Stimulated activated CD4-positive, alpha-beta T cell treated with anti-CD3 and anti-CD28 coated beads, Interleukin-1b, Interleukin-23, amount 100 ng/mL, for 48 hours (primary cell): ENCODE data around the gene ACOT7.
"Not testable (repeated sequence)": the region's sequence is repeated elsewhere in the genome, so short reads cannot be mapped to it uniquely, and the experiment has no call there.

Experiments used
- DNase-seq: peaks from one replicate; pipeline ENCODE4 v3.0.0-alpha.2; 2020

The ACOT7 gene, protein sequence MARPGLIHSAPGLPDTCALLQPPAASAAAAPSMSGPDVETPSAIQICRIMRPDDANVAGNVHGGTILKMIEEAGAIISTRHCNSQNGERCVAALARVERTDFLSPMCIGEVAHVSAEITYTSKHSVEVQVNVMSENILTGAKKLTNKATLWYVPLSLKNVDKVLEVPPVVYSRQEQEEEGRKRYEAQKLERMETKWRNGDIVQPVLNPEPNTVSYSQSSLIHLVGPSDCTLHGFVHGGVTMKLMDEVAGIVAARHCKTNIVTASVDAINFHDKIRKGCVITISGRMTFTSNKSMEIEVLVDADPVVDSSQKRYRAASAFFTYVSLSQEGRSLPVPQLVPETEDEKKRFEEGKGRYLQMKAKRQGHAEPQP

DNA sequence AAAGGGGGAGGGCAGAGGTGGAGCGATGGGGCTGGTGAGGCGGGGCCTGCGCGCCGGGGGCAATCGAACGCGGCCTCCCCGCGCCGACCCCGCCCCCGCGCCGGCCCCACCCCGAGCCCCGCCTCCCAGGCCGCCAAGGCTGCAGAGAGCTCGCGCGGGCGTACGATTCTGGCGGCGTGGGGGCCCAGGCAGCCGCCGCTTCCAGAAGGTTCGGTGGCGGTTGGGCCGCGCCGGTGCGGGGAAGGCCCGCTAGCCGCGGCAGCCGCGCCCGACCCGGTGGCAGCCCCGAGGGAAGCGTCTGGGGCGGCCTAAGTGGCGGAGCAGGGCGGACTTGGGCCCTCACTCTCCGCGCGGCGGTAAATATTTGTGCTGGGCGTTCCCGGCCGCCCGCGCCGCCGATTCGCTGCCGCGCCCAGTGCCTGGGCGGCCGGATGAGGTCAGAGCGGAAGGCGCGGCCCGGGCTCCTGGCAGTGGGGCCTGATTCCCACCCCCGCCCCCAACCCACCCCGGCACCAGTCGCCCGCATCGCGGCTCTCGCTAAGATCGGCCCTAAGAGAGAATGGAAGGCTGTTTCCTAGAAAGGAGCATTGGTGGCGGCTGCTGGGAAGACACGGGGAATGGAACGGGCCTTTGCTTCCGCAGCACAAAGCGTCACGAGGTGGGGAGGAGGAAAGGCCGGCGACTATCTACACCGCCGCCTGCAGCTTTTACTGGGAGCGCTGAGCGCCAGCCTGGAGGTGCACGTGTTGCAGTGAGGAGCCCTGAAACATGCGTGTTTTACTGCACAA, at the start of gene ACOT7:
ACOT7 (minus strand) TSS at position 368 of the 788 bp plus-strand sequence. CDS start 368 bp downstream, outside the sequence.
- peak; percentile 91 for DNase-seq

DNA sequence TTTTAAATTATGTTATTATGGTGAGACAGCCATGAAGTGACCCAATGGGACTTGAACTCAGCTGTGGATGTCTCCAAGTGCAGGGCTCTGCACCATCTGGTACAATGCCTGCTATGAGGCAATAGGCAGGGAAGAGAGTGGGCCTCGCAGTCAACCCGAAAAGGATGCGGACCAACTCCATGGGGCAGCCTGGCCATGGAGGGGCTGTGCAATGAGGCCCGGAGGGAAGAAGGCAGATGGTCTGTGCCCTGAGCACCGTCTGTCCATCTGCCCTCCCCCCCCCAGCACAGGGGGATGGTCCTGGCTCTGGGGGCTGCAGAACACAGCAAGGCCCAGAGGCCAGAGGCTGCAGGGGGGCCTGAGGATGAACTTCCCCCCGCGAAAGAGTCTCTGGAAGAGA, 48.0 kb upstream of the ACOT7 start:
- DNase-seq, result no peak

DNA sequence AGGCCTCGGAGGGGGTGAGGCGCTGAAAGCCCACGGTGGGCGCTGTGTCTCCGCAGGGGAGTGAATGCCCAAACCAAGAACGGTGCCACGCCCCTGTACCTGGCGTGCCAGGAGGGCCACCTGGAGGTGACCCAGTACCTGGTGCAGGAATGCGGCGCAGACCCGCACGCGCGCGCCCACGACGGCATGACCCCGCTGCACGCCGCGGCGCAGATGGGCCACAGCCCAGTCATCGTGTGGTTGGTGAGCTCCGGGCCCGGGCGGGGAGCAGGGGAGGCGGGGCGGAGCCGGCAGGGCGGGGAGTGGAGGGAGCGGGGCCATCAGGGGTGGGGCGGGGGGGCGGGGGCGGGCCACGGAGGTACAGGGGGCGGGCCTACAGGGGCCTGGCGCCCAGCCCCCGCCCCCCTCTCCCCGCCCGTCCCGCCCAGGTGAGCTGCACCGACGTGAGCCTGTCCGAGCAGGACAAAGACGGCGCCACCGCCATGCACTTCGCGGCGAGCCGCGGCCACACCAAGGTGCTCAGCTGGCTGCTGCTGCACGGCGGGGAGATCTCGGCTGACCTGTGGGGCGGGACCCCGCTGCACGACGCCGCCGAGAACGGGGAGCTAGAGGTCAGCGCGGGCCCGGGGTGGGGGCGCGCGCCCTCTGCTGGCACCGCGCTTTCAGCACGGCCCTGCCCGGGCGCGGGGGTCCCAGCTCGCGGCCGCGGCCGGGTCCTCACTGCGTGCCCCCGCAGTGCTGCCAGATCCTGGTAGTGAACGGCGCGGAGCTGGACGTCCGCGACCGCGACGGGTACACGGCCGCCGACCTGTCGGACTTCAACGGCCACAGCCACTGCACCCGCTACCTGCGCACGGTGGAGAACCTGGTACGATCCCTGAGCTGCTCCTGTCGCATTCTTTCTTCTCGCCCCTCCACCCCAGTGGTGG, 46.9 kb upstream of the ACOT7 start:
- DNase-seq, result peak; percentile 74

DNA sequence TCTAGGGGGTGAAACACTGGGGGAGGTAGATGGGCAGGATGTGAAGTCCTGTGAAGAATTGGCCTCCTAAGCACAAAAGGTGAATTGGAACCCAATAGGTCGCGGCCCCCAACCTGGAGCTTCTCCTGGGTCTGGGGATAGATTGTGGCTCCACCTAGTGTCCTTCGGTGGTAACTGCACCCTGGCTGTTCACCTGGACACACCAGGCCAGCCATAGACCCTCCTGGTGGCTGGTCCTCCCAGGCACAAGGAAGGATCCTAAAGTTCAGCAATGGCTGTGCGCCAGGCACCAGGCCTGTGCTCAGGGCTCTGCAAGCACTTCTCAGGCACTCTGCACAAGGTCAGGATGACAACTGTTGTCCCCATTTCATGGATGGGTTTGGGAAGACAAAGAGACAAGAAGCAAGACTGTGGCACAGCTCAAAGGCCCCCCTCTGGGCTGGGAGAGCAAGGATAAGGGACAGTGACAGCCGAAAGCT, 44.5 kb upstream of the ACOT7 start:
- DNase-seq, result peak; percentile 73

DNA sequence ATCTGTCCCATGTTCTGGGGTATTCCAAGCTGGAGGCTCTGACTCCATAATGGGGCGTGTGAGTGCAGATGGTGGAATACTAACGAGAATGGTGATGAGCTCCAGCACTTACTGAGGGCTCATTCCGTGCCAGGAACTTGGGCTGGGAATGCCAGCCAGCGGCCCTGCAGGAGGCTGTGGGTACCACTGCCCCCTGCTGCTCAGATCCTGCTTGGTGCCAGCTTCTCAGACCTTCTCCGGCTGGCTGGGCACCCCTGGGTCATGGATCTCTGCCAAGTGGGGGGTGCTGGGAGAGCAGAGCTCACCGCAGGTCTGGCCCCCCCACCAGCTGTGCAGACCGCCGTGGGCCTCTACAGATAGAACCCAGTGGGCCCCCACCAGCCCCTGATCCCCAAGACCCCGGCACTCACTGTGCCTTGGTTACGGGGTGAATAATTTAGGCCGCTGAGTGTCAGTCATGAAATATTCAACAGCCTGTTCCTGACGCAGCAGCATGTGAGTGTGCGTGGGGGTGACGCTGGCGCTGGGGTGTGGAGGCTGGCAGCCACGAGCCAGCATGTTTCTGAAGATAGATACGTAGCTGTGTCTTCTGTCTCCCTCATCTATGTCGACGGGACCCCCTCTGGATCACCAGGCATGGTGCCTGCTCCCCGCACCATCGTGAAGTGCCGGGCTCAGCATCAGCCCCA, 43.6 kb upstream of the ACOT7 start:
- DNase-seq, result not testable (repeated sequence)

DNA sequence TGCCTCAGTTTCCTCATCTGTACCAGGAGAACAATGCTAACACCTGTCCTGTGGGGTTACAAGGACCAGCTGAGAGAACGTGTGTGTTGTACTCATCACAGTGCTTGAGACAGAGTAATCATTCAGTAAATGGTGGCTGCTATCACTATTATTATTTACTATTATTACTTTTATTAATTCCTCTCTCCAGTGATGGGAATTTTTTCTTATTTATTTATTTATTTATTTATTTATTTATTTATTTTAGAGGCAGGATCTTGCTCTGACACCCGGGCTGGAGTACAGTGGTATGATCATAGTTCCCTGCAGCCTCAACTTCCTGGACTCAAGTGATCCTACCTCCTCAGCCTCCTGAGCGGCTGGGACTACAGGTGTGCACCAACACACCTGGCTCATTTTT, 42.7 kb upstream of the ACOT7 start:
- not testable (repeated sequence) for DNase-seq

DNA sequence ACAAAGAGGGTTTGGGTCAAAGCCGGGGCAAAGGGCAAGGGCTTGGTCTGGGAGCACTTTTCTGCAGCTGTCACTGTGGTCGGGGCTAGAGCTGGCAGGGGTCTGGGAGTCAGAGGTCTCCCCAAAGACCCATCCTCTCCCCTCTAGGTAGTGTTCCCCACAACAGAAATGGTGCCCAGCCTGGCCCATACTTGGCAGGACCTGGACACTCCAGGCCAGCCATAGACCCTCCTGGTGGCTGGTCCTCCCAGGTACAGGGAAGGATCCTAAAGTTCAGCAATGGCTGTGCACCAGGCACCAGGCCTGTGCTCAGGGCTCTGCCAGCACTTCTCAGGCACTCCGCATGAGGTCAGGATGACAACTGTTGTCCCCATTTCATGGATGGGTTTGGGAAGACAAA, 42.0 kb upstream of the ACOT7 start:
- DNase-seq, result no peak

DNA sequence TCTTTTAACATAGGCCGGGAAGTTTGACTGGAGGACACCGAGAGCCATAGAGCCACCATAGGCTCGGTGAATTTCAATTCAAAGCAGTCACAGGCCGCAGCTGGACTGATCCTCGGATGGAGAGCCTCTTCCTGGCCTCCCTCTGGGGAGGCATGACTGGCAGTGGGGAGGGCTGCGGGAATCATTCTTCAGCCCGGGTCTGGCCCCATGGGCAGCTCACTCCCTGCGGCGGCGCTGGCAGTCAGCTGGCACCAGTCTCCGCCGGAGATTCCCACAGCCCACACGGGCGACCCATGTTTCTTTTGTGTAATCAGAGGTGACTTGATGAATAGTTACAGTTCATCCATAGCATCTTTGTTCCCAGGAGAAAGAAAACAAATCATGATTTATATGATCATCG, 41.6 kb upstream of the ACOT7 start:
- DNase-seq, result no peak

DNA sequence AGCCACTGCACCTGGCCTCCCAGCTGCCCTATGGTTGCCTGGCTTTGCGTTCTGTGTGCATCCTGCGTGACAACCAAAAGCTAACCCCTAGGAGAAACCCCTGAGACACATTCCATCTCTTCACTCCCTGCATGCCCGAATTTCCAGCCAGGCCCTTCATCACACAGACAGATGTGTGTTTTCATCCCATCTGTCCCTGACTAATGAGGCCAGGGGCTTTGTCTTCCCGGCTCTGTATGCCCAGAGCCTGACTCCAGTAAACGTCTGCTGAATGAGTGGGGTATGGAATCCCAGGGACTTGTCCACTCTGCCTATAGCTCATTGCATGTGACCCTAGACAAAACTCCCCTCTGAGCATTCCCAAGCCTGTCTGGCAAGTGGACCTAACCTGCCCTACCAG, 40.6 kb upstream of the ACOT7 start:
- DNase-seq, result no peak

DNA sequence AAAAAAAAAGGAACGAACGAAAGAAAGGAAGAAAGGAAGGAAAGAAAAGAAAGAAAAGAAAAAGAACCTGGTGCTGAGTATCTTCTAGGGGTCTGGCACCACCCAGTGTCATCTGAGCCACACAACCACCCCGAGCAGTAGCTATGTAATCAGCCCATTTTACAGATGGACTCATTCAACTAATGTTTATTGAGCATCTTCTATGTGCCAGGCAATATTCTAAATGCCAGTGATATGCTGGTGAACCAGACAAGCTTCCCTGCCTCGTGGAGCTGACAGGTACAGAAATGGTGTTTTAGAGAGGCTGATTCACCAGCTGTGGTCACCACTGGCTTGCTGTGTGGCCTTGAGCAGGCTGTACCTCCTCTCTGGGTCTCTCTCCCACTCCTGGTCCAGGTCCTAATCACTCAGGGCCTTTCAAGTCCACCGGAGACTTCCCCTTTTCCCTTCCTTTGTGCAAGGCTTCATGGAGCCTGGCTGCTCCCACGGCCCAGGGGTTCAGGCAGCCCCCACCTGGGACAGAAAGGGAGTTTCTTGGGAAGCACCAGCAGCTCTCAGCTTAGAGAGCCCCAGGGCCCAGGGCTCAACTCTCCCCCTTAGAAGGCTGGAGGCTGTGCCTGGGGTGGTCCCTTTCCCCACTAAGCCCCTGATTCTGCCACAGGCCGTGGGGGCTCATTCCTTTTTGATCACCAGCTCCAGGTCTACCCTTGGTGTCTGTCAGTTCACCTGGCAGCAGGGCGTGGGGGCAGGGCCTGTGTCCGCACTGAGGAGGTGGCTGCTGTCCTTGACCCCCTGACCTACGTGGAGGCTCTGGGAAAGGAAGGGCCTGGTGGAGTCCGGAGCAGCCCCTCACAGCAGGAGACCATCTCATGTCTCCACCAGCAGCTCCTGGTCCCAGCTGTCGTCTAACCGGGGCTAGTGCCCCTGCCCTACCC, 38.3 kb upstream of the ACOT7 start:
- not testable (repeated sequence) for DNase-seq

DNA sequence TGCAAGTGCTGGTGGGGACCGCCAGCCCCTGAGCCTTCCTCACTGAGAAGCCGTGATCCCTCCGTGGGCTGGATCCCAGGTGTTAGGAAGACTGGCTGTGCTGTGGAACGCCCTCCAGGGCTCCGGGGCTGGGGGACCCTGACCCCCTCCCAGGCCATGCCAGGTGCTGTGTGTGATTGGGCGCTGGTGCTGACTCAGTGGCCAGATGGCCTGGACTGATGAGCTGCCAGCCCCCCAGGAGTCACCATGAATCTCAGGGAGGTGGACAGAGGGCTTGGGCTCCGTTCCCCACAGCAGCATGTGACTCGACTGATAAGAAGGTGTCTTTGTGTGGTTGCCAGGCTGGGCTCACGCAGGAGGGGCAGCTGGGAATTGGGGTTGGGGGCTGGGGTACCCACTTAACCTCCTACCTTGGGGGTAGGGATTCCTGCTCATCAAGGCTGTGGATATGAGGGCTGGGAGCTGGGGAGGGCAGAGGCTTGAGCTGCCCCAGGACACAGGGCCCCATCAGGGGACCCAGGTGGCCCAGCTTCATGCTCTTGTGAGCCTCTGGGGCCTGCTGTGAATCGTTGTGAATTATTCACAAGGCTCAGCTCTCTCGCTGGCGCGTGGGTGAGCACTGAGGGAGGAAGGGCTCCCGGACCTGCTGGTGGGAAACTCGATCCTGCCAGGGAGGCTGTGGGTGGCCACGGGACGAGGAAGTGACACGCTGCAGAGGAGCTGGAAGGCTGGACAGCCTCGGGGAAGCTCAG, 36.3 kb upstream of the ACOT7 start:
- not testable (repeated sequence) for DNase-seq

DNA sequence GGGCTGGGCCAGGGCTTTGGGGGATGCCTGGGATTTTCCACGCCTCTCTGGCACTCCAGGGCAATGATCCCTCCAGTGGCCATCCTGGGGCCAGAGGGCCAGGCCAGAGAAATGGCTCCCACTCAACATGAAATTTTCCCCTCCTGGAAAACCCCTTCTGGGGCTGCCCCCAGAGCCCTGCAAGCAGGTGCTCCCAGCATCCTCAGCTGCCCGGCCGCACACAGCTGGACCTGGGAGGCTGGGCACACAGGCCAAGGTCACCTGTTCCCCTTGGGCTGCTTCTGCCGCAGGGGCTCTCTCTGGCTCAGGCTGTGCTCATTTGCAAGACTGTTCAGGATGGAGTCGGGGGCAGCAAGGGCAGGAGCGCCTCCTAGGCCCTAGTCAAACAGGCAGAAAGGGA, 34.9 kb upstream of the ACOT7 start:
- not testable (repeated sequence) for DNase-seq

DNA sequence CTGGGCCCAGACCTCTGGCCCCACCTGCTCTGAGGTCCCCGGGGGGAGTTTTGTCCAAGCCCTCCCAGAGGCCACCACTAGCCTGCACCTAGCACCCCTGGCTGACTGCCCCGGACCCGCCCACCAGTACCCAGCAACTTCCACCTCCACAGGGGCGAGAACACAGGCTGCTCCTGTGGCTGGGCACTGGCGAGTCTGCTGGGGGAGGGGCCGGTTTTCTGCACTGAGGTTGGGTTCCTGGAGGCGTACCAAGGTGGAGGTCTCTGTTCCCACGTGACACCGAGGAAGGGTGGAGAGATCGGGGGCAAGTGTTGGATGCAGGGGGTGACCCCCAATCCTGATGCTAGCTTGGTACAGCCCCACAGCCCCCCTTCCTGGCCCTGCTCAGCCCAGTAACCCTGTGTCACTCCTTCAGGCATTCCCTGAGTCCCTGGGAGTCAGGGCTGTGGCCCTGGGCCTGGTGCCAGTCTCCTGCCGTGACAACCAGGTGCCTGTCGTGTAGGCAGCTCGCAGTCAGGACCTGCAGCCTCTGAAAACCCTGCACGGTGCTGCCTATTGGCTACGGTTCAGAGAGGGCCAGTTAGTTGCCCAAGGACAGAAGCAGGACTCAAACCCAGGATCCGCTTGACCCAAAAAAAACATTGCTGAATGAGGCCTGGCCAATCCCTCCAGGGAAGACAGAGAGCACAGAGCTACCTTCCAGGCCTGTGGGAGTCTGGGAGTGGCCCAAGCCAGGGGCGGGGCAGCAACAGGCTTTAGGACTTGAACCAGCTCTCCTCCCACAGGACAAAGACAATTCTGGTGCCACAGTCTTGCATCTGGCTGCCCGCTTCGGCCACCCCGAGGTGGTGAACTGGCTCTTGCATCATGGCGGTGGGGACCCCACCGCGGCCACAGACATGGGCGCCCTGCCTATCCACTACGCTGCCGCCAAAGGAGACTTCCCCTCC, 34.1 kb upstream of the ACOT7 start:
- DNase-seq, result no peak

DNA sequence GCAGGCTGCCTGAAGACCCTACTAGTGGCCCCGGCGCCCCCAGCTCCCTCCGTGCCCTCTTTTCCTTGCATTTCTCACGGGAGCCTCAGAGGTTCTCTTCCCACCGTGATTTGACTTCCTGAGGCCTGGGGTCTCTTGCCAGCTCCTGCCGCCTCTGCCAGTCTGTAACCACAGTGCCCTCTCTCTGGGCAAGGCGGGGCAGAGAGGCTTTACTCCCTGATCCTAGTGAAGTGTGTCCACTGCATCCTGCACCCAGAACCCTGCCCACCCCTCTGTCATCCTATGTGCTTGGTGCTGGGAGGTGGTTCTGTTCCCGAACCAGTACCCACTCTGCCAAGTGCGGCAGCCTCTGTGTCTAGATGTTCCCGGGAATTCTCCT, 33.4 kb upstream of the ACOT7 start:
- no peak for DNase-seq

DNA sequence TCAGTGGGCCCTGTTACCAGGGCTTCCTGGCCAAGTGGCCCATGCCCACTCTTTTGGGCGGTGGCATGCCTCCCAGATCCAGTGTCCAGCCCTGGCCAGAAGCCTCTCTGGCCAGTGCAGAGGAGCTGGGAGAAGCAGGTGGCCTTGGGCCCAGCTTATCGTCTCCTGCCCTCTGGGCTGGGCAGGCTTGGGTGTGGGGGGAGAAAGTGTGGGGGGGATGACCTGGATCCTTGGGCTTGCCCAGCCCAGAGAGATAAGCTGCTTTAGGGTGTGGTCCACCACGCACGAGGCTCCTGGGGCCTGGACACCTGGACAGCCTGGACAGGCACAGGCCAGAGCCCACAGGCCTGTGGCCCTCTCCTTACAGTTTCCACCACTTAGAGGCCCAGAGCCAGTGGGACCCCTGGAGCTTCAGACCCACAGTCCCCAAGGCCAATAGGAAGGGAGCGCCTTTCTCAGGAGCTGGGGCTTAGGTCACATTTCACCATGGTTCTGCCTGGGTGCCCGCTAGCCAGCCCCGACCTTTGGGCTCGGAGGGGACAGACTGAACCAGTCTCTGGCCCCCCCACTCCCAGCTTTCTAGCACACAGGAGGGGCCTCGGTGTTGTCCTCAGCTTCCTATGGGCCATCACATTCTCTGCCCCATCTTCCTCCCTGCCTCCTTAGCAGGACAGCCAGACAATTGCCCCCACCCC, 32.9 kb upstream of the ACOT7 start:
- DNase-seq, result no peak

DNA sequence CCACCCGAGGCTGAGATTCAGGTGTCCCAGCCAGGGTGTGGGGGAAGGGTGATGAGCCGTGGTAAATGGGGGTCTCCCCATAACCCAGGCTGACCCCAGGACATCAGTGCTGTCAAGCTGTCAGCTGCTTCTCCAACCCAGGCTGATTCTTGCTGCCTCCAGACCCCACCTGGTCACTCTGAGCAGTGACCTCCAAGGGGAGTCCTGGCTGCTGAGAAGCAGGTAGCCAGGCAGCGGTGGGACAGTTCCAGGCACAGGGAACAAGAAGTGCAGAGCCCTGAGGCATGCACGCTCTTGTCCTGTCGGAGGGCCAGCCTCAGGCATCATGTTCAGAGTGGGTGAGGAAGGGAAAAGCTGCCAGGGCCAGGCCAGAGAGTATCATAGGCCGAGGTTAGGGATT, 32.1 kb upstream of the ACOT7 start:
- DNase-seq, result no peak

DNA sequence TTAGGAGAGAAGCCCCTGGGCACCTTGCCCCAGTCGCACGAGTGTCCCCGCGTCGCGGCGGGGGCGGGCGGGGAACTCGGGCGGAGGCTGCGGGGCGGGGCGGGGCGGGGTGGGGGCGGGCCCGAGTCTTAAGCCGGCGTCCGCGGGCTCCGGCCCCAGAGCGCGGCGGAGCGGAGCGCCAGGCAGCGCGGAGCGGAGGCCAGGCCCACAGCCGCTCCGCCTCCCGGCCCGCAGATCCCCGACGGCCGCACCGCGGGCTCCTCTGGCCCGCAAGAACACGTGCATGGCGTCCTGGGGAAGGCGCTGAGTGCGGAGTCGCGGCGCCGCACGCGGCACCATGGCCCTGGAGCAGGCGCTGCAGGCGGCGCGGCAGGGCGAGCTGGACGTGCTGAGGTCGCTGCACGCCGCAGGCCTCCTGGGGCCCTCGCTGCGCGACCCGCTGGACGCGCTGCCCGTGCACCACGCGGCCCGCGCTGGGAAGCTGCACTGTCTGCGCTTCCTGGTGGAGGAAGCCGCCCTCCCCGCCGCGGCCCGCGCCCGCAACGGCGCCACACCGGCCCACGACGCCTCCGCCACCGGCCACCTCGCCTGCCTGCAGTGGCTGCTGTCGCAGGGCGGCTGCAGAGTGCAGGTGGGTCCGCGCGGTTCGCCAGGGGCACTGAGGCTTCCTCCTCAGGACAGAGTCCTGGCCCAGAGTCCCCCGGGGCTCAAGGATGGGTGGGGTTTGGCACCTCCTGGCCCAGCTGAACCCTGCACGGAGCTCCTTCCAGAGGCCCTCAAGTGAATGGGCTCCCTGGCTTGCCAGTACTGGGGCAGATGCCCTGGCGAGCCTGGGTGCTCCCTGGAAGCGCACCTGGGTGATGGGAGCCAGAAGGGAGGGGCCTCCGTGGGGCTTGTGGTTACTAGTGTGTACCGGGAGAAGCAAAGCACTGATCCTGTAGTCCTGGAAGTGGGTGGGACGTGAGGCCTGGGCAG, 31.3 kb upstream of the ACOT7 start, which contains the start of gene ESPN:
ESPN (plus strand) TSS at position 158 of the 975 bp plus-strand sequence; CDS start at position 338, 180 bp downstream.
- no peak for DNase-seq
